Neural cell (in vitro differentiated cells): ENCODE measurements around the gene RAB3GAP2. TPM values are rescaled to one million over a fixed set of nuclear protein-coding genes. Genes with fewer than 3 reads are reported as not detected.

ENCODE experiments used
- H2AFZ ChIP-seq: fragments of 200-600, 300-800 bp; sonication (generic), shearing (Covaris generic); 2 replicates; pipeline ENCODE4 v1.6.0; 2014; ENCODE audit warnings: low read depth, mild to moderate bottlenecking, antibody characterized with exemption, low read length, moderate library complexity
- H3F3A ChIP-seq: fragments of 200-600 bp; shearing (Covaris generic); 2 replicates; pipeline ENCODE4 v1.6.1; 2016; ENCODE audit warnings: mild to moderate bottlenecking, moderate library complexity, mixed read lengths, antibody characterized with exemption, low read length; ENCODE audit not compliant: insufficient read depth, poor library complexity, severe bottlenecking
- H3K27ac ChIP-seq: fragments of 200-600, 300-800 bp; sonication (generic), shearing (Covaris generic); 2 replicates; pipeline ENCODE4 v1.5.1; 2014; ENCODE audit warnings: mild to moderate bottlenecking, low read length, moderate library complexity
- H3K27me3 ChIP-seq: fragments of 300-800, 200-600 bp; sonication (generic), shearing (Covaris generic); 2 replicates; pipeline ENCODE4 v1.6.0; 2014; ENCODE audit warnings: mild to moderate bottlenecking, low read depth, low read length, moderate library complexity; ENCODE audit not compliant: insufficient read depth
- H3K36me3 ChIP-seq: fragments of 300-800, 200-600 bp; sonication (generic), shearing (Covaris generic); 2 replicates; pipeline ENCODE4 v1.5.1; 2014; ENCODE audit warnings: mild to moderate bottlenecking, antibody characterized with exemption, low read length, moderate library complexity; ENCODE audit not compliant: insufficient read depth
- H3K4me2 ChIP-seq: fragments of 300-800, 200-600 bp; sonication (generic), shearing (Covaris generic); 2 replicates; pipeline ENCODE4 v1.6.0; 2014; ENCODE audit warnings: mild to moderate bottlenecking, low read length
- H3K4me3 ChIP-seq: fragments of 300-800, 200-600 bp; sonication (generic), shearing (Covaris generic); 2 replicates; pipeline ENCODE4 v1.5.1; 2014; ENCODE audit warnings: mild to moderate bottlenecking, low read length, moderate library complexity
- H3K79me2 ChIP-seq: fragments of 200-600 bp; shearing (Covaris generic); replicated peaks from 2 replicates; pipeline ENCODE4 v1.6.0; 2014; ENCODE audit warnings: mild to moderate bottlenecking, low read length, moderate library complexity; ENCODE audit not compliant: insufficient read depth
- H3K9ac ChIP-seq: fragments of 300-800, 200-600 bp; sonication (generic), shearing (Covaris generic); 2 replicates; pipeline ENCODE4 v1.6.1; 2016; ENCODE audit warnings: mild to moderate bottlenecking, low read length, mixed read lengths
- H3K9me2 ChIP-seq: fragments of 200-600 bp; shearing (Covaris generic); 2 replicates; pipeline ENCODE4 v1.6.1; 2016; ENCODE audit warnings: mild to moderate bottlenecking, low read length, mixed read lengths; ENCODE audit not compliant: insufficient read depth
- H3K9me3 ChIP-seq: fragments of 200-600, 300-800 bp; sonication (generic), shearing (Covaris generic); 2 replicates; pipeline ENCODE4 v1.6.1; 2016; ENCODE audit warnings: mild to moderate bottlenecking, mixed run types, low read length, moderate library complexity, mixed read lengths
- H4K20me1 ChIP-seq: fragments of 200-600 bp; shearing (Covaris generic); 2 replicates; pipeline ENCODE4 v1.6.1; 2016; ENCODE audit warnings: mild to moderate bottlenecking, mixed run types; ENCODE audit not compliant: insufficient read depth
- EP300 ChIP-seq: fragments of 450-650 bp; conservative IDR thresholded peaks from 2 replicates; pipeline ENCODE4 v1.6.1; 2014; ENCODE audit warnings: antibody characterized with exemption, mild to moderate bottlenecking, moderate library complexity; ENCODE audit not compliant: poor library complexity, severe bottlenecking
- EZH2 ChIP-seq: fragments of 200-600, 300-800 bp; shearing (Covaris generic), sonication (generic); IDR thresholded peaks from 2 replicates; pipeline ENCODE4 v1.6.1; 2014; ENCODE audit warnings: antibody characterized with exemption, low read length, borderline replicate concordance, mild to moderate bottlenecking; ENCODE audit not compliant: insufficient read depth, poor library complexity, severe bottlenecking
- MXI1 ChIP-seq: fragments of 450-650 bp; conservative IDR thresholded peaks from 2 replicates; pipeline ENCODE4 v1.6.1; 2014; ENCODE audit warnings: antibody characterized with exemption, mild to moderate bottlenecking; ENCODE audit not compliant: poor library complexity, severe bottlenecking
- POLR2AphosphoS5 ChIP-seq: IDR thresholded peaks from 2 replicates; pipeline ENCODE4 v1.6.1; 2012
- RAD21 ChIP-seq: fragments of 450-650 bp; conservative IDR thresholded peaks from 2 replicates; pipeline ENCODE4 v1.6.1; 2014; ENCODE audit warnings: antibody characterized with exemption, mild to moderate bottlenecking, moderate library complexity
- SMC3 ChIP-seq: fragments of 450-650 bp; conservative IDR thresholded peaks from 2 replicates; pipeline ENCODE4 v1.6.1; 2014; ENCODE audit warnings: antibody characterized with exemption, mild to moderate bottlenecking, moderate library complexity; ENCODE audit not compliant: poor library complexity
- TAF1 ChIP-seq: IDR thresholded peaks from 2 replicates; pipeline ENCODE4 v1.6.1; 2012; ENCODE audit warnings: low read depth
- polyA plus RNA-seq: library from polyadenylated mRNA; depleted of rRNA; stranded (reverse); fragments of >200 nt; gene quantifications from 2 replicates; pipeline ENCODE4 v1.2.3, GENCODE V29; 2014
- TF ChIP-seq, protein P1 (sequence below): fragments of 450-650 bp; IDR thresholded peaks from 2 replicates; pipeline ENCODE4 v1.5.1; 2014; ENCODE audit warnings: antibody characterized with exemption, mild to moderate bottlenecking, moderate library complexity; ENCODE audit not compliant: poor library complexity, severe bottlenecking
- TF ChIP-seq, protein P2 (sequence below): IDR thresholded peaks from 2 replicates; pipeline ENCODE4 v1.6.1; 2012; ENCODE audit warnings: borderline replicate concordance

The RAB3GAP2 gene
- polyA plus RNA-seq, 1 donor from 2014 or later = 39.9 TPM

DNA sequence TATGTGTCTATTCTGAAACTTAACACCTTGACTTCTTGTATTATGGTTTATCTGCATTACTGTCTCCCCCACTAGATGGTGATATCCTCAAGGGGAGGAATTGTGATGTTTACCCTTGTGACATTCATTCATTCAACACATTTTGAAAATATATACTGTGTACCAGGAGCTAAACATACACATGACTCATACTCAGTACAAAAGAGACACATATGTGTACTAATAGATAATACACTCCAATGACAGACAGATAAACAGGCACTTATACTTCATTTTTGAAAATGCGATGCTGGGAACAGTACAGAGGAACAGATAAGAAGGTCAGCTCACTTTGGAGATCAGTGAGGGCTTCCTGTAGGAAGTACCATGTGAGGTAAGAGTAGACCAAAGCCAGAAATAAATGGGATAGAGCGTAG, 8.9 kb upstream of the RAB3GAP2 start:
- no peaks in the 10 kb centered on the region for H3K27me3 ChIP-seq
- TF ChIP-seq EZH2 (no peak), RAD21 (peak; percentile 73), SMC3 (peak; percentile 66), POLR2AphosphoS5 (no peak)
- TF ChIP-seq, protein P1, sequence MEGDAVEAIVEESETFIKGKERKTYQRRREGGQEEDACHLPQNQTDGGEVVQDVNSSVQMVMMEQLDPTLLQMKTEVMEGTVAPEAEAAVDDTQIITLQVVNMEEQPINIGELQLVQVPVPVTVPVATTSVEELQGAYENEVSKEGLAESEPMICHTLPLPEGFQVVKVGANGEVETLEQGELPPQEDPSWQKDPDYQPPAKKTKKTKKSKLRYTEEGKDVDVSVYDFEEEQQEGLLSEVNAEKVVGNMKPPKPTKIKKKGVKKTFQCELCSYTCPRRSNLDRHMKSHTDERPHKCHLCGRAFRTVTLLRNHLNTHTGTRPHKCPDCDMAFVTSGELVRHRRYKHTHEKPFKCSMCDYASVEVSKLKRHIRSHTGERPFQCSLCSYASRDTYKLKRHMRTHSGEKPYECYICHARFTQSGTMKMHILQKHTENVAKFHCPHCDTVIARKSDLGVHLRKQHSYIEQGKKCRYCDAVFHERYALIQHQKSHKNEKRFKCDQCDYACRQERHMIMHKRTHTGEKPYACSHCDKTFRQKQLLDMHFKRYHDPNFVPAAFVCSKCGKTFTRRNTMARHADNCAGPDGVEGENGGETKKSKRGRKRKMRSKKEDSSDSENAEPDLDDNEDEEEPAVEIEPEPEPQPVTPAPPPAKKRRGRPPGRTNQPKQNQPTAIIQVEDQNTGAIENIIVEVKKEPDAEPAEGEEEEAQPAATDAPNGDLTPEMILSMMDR = peak; percentile 66
- no peaks in the 10 kb centered on the region for H3K9me3 ChIP-seq

GRCh38 chr1:220280249-220280648, 8.0 kb upstream of the RAB3GAP2 start:
- Histone ChIP-seq H2AFZ (no peak overlapping the region), H3K4me2 (no peak overlapping the region), H3K9ac (no peak overlapping the region), H3K9me2 (no peaks in the 10 kb centered on the region), H3K9me3 (no peaks in the 10 kb centered on the region), H3K36me3 (no peaks in the 10 kb centered on the region), H3K4me3 (no peak overlapping the region), H3F3A (no peaks in the 10 kb centered on the region), H3K79me2 (no peaks in the 10 kb centered on the region), H3K27ac (no peak overlapping the region), H4K20me1 (no peaks in the 10 kb centered on the region), H3K27me3 (no peaks in the 10 kb centered on the region)
- TF ChIP-seq, protein P2, sequence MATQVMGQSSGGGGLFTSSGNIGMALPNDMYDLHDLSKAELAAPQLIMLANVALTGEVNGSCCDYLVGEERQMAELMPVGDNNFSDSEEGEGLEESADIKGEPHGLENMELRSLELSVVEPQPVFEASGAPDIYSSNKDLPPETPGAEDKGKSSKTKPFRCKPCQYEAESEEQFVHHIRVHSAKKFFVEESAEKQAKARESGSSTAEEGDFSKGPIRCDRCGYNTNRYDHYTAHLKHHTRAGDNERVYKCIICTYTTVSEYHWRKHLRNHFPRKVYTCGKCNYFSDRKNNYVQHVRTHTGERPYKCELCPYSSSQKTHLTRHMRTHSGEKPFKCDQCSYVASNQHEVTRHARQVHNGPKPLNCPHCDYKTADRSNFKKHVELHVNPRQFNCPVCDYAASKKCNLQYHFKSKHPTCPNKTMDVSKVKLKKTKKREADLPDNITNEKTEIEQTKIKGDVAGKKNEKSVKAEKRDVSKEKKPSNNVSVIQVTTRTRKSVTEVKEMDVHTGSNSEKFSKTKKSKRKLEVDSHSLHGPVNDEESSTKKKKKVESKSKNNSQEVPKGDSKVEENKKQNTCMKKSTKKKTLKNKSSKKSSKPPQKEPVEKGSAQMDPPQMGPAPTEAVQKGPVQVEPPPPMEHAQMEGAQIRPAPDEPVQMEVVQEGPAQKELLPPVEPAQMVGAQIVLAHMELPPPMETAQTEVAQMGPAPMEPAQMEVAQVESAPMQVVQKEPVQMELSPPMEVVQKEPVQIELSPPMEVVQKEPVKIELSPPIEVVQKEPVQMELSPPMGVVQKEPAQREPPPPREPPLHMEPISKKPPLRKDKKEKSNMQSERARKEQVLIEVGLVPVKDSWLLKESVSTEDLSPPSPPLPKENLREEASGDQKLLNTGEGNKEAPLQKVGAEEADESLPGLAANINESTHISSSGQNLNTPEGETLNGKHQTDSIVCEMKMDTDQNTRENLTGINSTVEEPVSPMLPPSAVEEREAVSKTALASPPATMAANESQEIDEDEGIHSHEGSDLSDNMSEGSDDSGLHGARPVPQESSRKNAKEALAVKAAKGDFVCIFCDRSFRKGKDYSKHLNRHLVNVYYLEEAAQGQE = no peak
- TF ChIP-seq EP300 (no peak), EZH2 (no peak), SMC3 (no peak), TAF1 (no peak), MXI1 (no peak), POLR2AphosphoS5 (no peak), RAD21 (no peak)
- TF ChIP-seq, protein P1 = no peak

More for the DNA sequence above, 8.9 kb upstream of the RAB3GAP2 start:
- no peak overlapping the region for H3K4me3 ChIP-seq
- H2AFZ ChIP-seq = peak overlapping the region; percentile 12
- no peaks in the 10 kb centered on the region for H3K9me2 ChIP-seq
- H3K79me2 ChIP-seq = no peaks in the 10 kb centered on the region
- H3K36me3 ChIP-seq = no peaks in the 10 kb centered on the region
- no peaks in the 10 kb centered on the region for H3F3A ChIP-seq
- H3K4me2 ChIP-seq = no peak overlapping the region
- H3K9ac ChIP-seq = no peak overlapping the region
- H4K20me1 ChIP-seq = no peaks in the 10 kb centered on the region
- H3K27ac ChIP-seq = no peak overlapping the region
